ENCODE data around the gene TARP.
"Not testable (repeated sequence)": the region's sequence is repeated elsewhere in the genome, so short reads cannot be mapped to it uniquely, and the experiment has no call there.

Gene TARP

DNA sequence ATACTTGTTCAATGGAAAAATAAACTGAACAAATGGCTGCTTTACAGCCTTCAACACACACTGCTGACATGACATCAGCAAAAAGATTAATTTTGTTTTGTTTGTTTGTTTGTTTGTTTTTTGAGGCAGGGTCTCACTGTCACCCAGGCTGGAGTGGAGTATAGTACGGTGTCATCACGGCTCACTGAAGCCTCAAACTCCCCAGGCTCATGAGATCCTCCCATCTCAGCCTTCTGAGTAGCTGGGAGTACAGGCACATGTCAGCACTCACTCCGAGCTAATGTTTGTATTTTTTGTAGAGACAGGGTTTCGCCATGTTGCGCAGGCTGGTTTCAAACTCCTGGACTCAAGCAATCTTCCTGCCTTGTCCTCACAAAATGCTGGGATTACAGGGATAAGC, 10.9 kb downstream of the TARP start:
- no peak for DNase-seq (ENCODE audit: extremely low read depth in 1 of 2, low read depth in 1 of 2)

- not testable (repeated sequence) for DNase-seq (ENCODE audit: extremely low read depth in 1 of 2, low read depth in 1 of 2)
Measured at GRCh38 chr7:38262026-38262425, 11.4 kb downstream of the TARP start.

DNA sequence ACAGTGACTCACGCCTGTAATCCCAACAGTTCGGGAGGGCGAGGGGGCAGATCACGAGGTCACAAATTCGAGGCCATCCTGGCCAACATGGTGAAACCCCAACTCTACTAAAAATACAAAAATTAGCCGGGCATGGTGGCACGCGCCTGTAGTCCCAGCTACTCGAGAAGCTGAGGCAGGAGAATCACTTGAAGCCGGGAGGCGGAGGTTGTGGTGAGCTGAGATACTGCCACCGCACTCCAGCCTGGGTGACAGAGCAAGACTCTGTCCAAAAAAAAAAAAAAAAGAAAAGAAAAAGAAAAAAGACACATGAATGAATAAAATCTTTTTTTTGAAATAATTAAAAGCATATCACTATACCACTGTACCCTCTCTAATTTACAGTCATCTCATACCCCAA, 11.8 kb downstream of the TARP start:
- DNase-seq (ENCODE audit: extremely low read depth in 1 of 2, low read depth in 1 of 2), result not testable (repeated sequence)

GRCh38 chr7:38259157-38259556, 14.3 kb downstream of the TARP start:
- DNase-seq (ENCODE audit: extremely low read depth in 1 of 2, low read depth in 1 of 2), result not testable (repeated sequence)

- no peak for DNase-seq (ENCODE audit: extremely low read depth in 1 of 2, low read depth in 1 of 2)
Measured at GRCh38 chr7:38257350-38257677, 16.1 kb downstream of the TARP start.

GRCh38 chr7:38249849-38250248, 23.6 kb downstream of the TARP start:
- DNase-seq (ENCODE audit: extremely low read depth in 1 of 2, low read depth in 1 of 2), result not testable (repeated sequence)

DNA sequence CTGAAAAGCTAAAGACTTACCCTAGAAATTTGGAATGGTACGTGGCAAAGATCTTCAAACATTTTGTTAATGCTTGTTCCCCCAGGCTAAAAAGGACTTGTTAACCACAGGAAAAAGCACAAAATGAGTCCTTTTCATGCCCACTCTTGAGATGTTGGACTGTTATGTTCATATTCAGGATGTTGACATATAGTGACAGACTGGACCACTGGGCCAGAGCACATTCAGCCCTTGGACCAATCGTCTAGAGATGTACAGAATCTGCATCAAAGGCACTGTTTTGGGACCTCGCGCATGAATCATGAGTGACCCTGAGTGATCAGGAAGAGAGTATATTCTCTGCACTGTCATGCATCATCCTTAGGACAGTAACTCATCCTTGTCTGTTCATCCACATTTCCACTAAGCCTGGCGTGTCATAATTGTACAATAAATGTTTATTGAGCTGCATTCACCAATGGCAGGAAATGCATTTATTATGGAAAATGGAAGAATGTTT, 25.3 kb downstream of the TARP start:
- DNase-seq (ENCODE audit: extremely low read depth in 1 of 2, low read depth in 1 of 2), result no peak

DNA sequence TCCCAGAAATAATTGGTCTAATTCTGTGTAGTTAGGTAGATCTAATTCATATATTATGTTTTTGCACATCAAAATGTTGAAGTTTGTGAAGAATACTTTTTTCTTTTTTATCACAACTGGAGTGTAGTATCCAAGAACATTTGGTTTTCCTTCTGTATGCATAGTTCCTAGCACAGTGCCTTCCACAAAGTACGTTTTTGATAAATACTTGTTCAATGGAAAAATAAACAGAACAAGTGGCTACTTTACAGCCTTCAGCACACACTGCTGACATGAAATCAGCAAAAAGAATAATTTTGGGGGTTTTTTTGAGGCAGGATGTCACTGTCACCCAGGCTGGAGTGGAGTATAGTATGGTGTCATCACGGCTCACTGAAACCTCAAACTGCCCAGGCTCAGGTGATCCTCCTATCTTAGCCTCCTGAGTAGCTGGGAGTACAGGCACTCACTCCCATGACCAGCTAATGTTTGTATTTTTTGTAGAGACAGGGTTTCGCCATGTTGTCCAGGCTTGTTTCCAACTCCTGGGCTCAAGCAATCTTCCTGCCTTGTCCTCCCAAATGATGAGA, 27.9 kb downstream of the TARP start:
- DNase-seq (ENCODE audit: extremely low read depth in 1 of 2, low read depth in 1 of 2), result no peak

DNA sequence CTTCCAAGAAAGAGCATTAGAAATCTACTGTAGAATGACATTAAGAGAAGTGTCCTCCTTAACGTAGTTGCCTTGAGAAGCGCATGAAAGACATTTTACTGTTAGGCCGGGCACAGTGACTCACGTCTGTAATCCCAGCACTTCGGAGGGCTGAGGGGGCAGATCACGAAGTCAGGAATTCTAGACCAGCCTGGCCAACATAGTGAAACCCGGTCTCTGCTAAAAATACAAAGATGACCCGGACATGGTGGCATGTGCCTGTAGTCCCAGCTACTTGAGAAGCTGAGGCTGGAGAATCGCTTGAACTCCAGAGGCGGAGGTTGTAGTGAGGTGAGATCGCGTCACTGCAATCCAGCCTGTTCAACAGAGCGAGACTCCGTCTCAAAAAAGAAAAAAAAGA, 28.9 kb downstream of the TARP start:
- DNase-seq (ENCODE audit: extremely low read depth in 1 of 2, low read depth in 1 of 2), result no peak

DNA sequence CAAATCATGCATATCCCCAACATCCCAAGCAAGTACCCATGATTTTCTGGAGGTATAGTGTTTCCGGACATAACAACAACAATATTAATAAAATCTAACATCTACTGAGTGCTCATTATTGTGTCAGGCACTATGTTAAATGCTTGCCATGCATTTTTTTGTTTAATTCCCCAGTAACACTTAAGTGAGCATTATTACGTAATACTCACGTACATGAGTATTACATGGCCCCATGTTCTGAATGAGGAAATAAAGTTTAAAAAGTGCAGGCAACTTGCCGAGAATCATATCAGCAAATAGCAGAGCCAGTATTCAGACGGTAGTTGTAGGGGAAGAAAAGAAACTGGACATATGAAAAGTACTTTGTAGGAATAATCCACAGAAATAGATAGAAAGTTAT, 30.1 kb downstream of the TARP start:
- not testable (repeated sequence) for DNase-seq (ENCODE audit: extremely low read depth in 1 of 2, low read depth in 1 of 2)

GRCh38 chr7:38242814-38243213, 30.6 kb downstream of the TARP start:
- DNase-seq (ENCODE audit: extremely low read depth in 1 of 2, low read depth in 1 of 2), result no peak

DNA sequence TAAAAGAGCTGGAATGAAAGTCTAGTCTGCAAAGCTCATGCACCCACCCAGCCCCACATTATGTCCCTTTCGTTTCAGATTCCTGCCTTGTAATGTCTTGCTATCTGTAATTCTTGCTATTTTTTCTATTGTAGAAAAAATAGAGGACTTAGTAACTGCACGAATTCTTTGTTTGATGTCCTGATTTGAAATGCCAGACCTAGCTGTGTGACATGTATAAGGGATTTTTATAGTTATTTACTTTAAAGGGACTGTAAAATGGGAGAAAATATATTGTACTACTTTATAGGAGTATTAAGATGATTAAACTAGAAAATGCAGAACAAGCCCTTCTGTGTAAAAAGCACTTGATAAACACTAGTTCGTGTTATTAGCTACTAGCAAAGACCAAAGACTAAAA, 32.4 kb downstream of the TARP start:
- DNase-seq (ENCODE audit: extremely low read depth in 1 of 2, low read depth in 1 of 2), result no peak

- not testable (repeated sequence) for DNase-seq (ENCODE audit: extremely low read depth in 1 of 2, low read depth in 1 of 2)
Measured at GRCh38 chr7:38239129-38239528, 34.3 kb downstream of the TARP start.

DNA sequence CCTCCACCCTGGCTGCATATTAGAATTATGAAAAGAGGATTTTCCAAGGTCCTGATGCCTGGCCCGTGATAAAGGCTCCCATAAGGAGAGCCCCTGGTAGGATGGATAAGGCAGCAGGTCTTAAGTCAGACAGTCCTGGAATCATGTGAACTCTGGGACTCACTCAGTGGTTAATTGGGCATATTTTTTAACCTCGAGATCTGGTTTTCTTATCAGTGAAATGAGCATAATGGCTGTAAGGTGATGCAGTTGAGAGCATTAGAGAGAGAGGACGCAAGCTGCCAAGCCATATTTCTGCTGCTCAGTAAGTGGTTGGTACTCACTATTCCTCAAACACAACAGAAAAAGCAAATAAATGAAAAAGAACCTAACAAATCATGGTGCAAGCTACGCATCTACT, 37.8 kb downstream of the TARP start:
- no peak for DNase-seq (ENCODE audit: extremely low read depth in 1 of 2, low read depth in 1 of 2)

- not testable (repeated sequence) for DNase-seq (ENCODE audit: extremely low read depth in 1 of 2, low read depth in 1 of 2)
Measured at GRCh38 chr7:38234759-38235158, 38.7 kb downstream of the TARP start.

DNA sequence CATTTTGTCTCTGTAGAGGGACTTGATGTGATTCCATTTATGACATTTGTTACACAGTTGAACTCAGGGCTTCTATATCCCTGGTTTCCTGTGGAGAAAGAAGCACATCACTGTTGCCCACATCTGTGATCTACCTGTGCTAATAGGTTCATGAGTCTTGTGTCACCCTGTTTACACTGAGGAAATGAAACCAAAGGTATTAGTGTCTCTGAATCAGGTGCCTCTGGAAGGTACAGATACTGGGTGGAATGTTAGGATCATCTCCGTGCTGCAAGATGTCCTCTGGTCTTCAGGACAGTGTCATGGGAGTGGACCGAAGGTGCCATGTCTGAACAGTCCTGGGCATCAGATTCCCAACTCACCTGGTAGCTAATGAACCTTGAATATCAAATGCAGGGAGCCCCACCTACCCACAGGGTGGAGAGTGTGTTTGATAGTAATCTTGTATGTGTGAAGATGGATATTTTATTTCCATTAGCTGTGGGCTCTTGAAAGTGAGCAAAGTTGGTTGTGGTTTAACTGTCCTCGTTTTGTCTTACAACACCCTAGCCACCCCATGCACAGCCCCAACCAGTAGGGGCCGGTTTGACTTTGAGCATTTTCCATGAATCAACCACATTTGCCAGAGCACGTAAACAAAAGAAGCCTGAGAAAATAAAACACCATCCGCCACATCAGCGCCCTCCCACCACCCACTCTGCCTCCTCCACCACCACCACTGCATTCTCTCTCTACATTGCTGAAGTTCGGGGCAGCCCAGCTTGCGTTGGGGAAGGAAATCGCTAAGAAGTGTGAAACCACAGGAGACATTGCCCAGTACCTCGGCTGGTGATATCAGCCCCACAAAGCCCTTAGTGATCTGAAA, 40.7 kb downstream of the TARP start:
- DNase-seq (ENCODE audit: extremely low read depth in 1 of 2, low read depth in 1 of 2), result peak; percentile 75 to 76

DNA sequence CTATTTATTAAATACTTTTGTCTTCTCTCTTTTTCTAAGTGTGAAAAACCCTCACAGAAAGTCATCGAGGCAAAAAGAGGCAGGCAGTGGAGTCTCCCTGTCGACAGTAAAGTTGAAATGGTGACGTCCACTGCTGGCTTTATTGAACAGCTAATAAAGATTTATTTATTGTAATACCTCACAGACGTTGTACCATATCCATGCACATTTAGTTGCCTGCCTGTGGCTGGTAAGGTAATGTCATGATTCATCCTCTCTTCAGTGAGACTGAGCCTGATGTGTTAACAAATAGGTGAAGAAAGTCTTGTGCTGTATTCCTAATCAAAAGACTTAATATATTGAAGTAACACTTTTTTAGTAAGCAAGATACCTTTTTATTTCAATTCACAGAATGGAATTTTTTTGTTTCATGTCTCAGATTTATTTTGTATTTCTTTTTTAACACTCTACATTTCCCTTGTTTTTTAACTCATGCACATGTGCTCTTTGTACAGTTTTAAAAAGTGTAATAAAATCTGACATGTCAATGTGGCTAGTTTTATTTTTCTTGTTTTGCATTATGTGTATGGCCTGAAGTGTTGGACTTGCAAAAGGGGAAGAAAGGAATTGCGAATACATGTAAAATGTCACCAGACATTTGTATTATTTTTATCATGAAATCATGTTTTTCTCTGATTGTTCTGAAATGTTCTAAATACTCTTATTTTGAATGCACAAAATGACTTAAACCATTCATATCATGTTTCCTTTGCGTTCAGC, 43.4 kb downstream of the TARP start:
- DNase-seq (ENCODE audit: extremely low read depth in 1 of 2, low read depth in 1 of 2), result no peak

- no peak for DNase-seq (ENCODE audit: extremely low read depth in 1 of 2, low read depth in 1 of 2)
Measured at GRCh38 chr7:38229386-38229785, 44.0 kb downstream of the TARP start.

- DNase-seq (ENCODE audit: extremely low read depth in 1 of 2, low read depth in 1 of 2), result no peak
Measured at GRCh38 chr7:38224392-38224791, 49.0 kb downstream of the TARP start.

DNA sequence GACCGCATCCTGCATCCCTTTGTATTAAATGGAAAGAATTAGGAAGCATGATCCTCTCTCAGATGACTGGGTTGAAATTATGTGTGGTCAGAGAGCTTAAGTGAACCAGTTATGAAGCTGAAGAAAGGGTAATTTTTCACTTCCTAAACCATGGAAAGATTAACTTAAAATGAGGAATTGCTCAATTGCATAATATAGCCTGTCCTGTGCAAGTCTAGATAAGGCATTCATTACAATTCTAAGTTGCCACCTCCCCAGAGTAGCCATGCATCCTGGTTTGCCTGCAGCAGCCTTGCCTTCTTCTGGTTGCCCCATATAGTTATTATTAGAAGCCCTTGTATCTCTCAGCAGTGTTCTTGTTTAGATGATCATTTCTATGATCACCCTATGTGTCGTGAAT, 50.1 kb downstream of the TARP start:
- no peak for DNase-seq (ENCODE audit: extremely low read depth in 1 of 2, low read depth in 1 of 2)

- no peak for DNase-seq (ENCODE audit: extremely low read depth in 1 of 2, low read depth in 1 of 2)
Measured at GRCh38 chr7:38222481-38223096, 50.8 kb downstream of the TARP start.
